Muscle layer of colon (tissue), 2 donors: ENCODE data around the gene LIMK2.
"Not testable (repeated sequence)": the region's sequence is repeated elsewhere in the genome, so short reads cannot be mapped to it uniquely, and the experiment has no call there.

Experiments used
- H3K27ac ChIP-seq: one replicate; pipeline ENCODE4 v1.7.0; 2013; ENCODE audit warnings: low read depth, mild to moderate bottlenecking, low read length, moderate library complexity
- H3K27me3 ChIP-seq, 2 donors: one replicate each; pipeline ENCODE4 v1.7.0; 2013; ENCODE audit warnings: low read length in 2 of 2, mild to moderate bottlenecking in 2 of 2; ENCODE audit not compliant: insufficient read depth in 2 of 2, control insufficient read depth in 1 of 2
- H3K36me3 ChIP-seq: one replicate; pipeline ENCODE4 v1.7.0; 2013; ENCODE audit warnings: mild to moderate bottlenecking, low read length; ENCODE audit not compliant: insufficient read depth
- H3K4me1 ChIP-seq: one replicate; pipeline ENCODE4 v1.7.0; 2013; ENCODE audit warnings: mild to moderate bottlenecking, low read length; ENCODE audit not compliant: insufficient read depth
- H3K4me3 ChIP-seq, 2 donors: one replicate each; pipeline ENCODE4 v1.7.0; 2013; ENCODE audit warnings: low read length in 2 of 2, low read depth in 1 of 2, mild to moderate bottlenecking in 1 of 2, moderate library complexity in 1 of 2
- H3K9ac ChIP-seq: one replicate; pipeline ENCODE4 v1.7.0; 2013; ENCODE audit warnings: low read length
- H3K9me3 ChIP-seq: one replicate; pipeline ENCODE4 v1.7.0; 2013; ENCODE audit warnings: mild to moderate bottlenecking, low read length
- donor health status: abdominal sarcoma.
- donor health status: Adenocarcinoma of cecum.

LIMK2 gene

GRCh38 chr22:31192513-31192912, 19.6 kb upstream of the LIMK2 start:
- H3K9me3 ChIP-seq = no peaks in the 10 kb centered on the region
- no peak overlapping the region for H3K4me3 ChIP-seq
- no peak overlapping the region for H3K27ac ChIP-seq
- no peaks in the 10 kb centered on the region for H3K4me1 ChIP-seq
- H3K27me3 ChIP-seq = no peaks in the 10 kb centered on the region
- H3K9ac ChIP-seq = no peak overlapping the region
- peaks cover 40% of the 10 kb centered on the region for H3K36me3 ChIP-seq

DNA sequence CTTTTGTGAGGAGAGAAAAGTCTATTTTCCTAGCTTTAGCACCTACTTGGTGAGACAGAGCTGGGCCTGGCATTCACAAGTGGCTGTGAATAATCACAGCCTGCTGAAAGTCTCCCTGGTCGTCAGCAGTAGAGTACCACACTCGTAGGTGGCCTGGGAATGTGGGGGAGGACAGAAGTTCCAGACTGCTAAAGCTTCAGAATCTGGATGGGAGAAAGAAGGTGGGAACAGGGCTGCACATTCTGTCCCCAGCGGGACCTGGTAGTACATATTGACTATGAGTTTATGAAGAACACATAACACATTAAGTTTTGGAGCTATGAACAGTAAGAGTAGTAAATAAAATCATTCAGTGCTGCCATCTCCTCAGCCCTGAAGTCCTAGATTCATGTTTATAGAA, 19.0 kb upstream of the LIMK2 start:
- Histone ChIP-seq H3K4me3 (no peak overlapping the region), H3K9me3 (no peaks in the 10 kb centered on the region), H3K27ac (no peak overlapping the region), H3K36me3 (peaks cover 45% of the 10 kb centered on the region), H3K4me1 (no peaks in the 10 kb centered on the region), H3K9ac (no peak overlapping the region), H3K27me3 (no peaks in the 10 kb centered on the region)

DNA sequence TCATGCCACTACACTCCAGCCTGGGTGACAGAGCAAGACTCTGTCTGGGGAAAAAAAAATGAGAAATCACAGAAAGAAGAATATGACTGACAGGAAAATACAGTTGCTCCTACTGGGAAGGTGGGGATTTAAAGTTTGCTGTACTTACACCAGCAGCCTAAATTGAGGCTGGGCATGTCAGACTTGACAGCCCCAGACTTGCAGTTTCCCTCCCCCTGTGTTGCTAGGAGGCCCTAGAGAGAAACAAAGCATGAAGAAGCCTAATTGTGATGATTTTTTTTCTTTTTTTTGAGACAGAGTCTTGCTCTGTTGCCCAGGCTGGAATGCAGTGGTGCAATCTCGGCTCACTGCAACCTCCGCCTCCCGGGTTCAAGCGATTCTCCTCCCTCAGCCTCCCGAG, 17.4 kb upstream of the LIMK2 start:
- not testable (repeated sequence) for H3K4me3 ChIP-seq, H3K9ac ChIP-seq, H3K4me1 ChIP-seq, H3K27me3 ChIP-seq, H3K27ac ChIP-seq, H3K9me3 ChIP-seq
- H3K36me3 ChIP-seq = peaks cover 52% of the 10 kb centered on the region

- peaks cover 49% of the 10 kb centered on the region for H3K36me3 ChIP-seq
- H3K4me3 ChIP-seq = no peak overlapping the region
- no peaks in the 10 kb centered on the region for H3K4me1 ChIP-seq
- no peak overlapping the region for H3K27ac ChIP-seq
- no peaks in the 10 kb centered on the region for H3K27me3 ChIP-seq
- no peaks in the 10 kb centered on the region for H3K9me3 ChIP-seq
- H3K9ac ChIP-seq = no peak overlapping the region
Observed at GRCh38 chr22:31199187-31199586, 12.9 kb upstream of the LIMK2 start.

DNA sequence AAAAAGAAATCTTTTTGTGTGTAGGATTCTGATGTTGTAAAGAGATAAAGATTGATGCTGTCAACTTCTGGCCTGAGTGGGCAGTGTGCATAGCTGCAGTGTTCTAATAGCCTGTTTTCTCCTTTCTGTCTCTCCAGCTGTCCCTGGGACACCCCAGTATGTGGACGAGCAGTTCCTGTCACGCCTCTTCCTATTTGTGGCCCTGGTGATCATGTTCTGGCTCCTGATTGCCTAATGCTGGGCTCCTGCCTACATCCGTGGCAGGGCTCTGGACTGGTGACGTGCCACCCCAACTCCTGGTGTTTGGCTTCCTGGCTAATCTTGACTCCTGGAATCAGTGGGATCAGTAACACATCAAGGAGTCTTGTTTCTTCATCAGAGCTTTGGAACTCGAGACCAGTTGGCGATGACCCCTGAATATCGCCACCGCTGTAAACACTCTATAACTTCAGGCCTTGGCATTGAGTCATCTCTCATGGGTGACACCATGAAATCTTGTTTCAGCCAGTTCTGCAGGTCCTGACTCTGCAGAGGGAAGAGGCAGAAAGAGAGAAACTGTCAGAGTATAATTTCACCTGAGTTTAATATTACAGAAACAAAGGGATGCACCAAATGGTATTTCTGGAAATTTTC, 7.6 kb upstream of the LIMK2 start:
- H3K9me3 ChIP-seq, H3K9ac ChIP-seq, H3K27ac ChIP-seq, H3K27me3 ChIP-seq, H3K4me3 ChIP-seq, H3K4me1 ChIP-seq: not testable (repeated sequence)
- peaks cover 20% of the 10 kb centered on the region for H3K36me3 ChIP-seq

- not testable (repeated sequence) for H3K9me3 ChIP-seq, H3K27me3 ChIP-seq, H3K4me1 ChIP-seq, H3K27ac ChIP-seq, H3K4me3 ChIP-seq, H3K9ac ChIP-seq
- H3K36me3 ChIP-seq = peaks cover 19% of the 10 kb centered on the region
Observed at GRCh38 chr22:31205059-31205458, 7.0 kb upstream of the LIMK2 start.

DNA sequence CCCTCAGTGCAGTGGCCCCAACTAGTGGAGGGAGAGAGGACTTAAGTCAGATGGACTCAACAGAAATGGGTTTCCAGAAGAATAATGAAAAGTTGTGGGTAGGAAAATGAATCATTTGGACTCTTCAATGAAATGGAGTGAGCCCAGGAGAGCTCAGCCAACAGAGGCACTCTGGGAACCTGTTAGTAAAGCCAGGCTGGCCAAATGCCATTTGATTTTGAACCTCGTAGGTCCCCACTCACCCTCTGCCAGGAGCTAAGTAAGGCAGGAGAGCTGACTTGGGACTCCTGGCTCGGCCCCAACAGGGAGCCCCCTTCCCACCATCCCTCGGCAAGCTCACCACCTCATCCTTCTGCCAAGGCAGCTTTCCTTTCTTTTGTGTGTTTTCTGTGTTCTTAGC, 5.6 kb upstream of the LIMK2 start:
- H3K4me1 ChIP-seq, H3K27me3 ChIP-seq, H3K9me3 ChIP-seq, H3K4me3 ChIP-seq, H3K27ac ChIP-seq, H3K9ac ChIP-seq: not testable (repeated sequence)
- H3K36me3 ChIP-seq = peaks cover 14% of the 10 kb centered on the region

DNA sequence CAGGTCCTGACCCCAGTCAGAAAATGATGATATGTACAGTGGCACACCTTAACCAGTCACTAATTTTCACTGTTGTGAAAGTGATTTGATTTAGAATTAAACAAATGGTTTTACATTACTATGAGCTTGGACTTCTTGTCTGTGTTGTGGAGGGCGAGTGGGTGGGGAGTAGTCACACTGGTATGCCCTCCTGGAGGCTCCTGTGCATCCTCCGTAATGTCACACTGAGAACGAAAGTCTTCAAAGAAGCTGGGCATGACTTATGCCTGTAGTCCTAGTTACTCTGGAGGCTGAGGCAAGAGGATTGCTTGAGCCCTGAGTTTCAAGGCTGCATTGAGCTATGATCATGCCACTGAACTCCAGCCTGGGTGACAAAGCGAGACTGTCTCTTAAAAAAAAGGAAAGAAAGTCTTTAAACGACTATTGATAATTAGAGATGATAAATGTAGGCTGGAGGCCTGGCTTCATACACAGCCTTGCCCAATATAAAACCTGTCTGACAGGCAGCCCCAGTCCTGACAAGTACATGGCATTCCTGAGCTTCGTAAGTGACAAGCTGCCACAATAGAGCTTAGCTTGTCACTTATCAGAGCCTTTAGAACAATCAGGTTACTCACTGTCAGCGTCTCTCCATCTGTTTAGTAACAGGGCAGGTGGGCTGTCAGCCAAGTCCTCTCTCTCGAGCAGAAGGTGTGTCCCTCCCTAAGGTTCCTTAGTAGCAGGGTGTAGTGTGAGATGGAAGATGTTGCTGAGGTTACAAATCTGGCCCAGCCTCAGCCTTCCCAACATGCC, 5.0 kb upstream of the LIMK2 start:
- H3K36me3 ChIP-seq = peaks cover 7% of the 10 kb centered on the region
- no peak overlapping the region for H3K27ac ChIP-seq
- H3K27me3 ChIP-seq = no peaks in the 10 kb centered on the region
- H3K4me1 ChIP-seq = peaks cover 10% of the 10 kb centered on the region
- H3K4me3 ChIP-seq = no peak overlapping the region
- H3K9me3 ChIP-seq = no peaks in the 10 kb centered on the region
- no peak overlapping the region for H3K9ac ChIP-seq

DNA sequence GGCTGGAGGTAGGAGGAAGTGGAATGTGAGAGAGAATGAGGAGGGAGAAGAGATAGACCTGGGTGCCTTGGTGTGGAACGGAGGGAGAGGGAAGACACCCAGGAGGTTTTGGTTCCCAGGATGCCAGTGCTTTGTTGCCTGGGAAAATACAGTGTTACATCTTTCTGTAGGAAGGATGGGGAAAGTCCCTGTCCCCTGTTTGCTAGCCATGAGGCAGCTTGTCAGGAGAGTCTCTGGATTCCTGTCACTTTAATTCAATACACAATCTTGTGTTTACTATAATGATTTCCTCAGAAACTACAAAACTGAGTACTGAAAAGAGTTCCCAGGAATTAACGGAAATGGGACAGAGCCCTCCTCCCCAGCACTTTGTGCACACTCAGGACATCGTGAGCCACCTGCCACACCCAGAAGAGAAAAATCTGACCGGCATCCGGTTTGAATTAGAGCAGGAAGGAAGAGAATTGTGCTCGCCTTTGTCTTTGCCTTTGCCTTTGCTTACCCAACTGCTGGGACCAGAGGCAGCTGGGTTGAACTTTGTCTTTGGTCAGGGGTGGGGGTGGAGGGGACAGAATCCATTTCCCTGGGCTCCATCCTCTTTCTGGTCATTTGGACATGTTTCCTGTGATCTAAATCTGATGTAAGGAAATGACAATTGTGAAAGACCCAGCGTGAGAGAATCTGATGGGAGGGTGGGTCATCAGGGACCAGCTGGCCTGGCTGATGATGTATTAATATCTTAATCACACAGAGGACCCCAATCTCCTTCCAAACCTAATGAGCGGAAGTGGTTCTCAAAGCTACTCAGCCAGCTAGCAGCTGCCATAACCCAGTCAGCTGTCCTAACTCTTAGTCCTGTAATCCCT, 1.3 kb upstream of the LIMK2 start:
- no peak overlapping the region for H3K9ac ChIP-seq
- H3K27ac ChIP-seq = peak overlapping the region; percentile 73
- H3K4me3 ChIP-seq = no peak overlapping the region

GRCh38 chr22:31211482-31211861, 626 bp upstream of the LIMK2 start:
- Histone ChIP-seq H3K9me3 (no peaks in the 10 kb centered on the region), H3K4me1 (peaks cover 21% of the 10 kb centered on the region), H3K9ac (peak overlapping the region; percentile 51), H3K36me3 (peaks cover 4% of the 10 kb centered on the region), H3K4me3 (peak overlapping the region; percentile 84 to 99), H3K27me3 (no peaks in the 10 kb centered on the region), H3K27ac (peak overlapping the region; percentile 73)

More for the DNA sequence above, 1.3 kb upstream of the LIMK2 start:
- Histone ChIP-seq H3K36me3 (peaks cover 4% of the 10 kb centered on the region), H3K27me3 (no peaks in the 10 kb centered on the region), H3K9me3 (no peaks in the 10 kb centered on the region), H3K4me1 (peaks cover 21% of the 10 kb centered on the region)

DNA sequence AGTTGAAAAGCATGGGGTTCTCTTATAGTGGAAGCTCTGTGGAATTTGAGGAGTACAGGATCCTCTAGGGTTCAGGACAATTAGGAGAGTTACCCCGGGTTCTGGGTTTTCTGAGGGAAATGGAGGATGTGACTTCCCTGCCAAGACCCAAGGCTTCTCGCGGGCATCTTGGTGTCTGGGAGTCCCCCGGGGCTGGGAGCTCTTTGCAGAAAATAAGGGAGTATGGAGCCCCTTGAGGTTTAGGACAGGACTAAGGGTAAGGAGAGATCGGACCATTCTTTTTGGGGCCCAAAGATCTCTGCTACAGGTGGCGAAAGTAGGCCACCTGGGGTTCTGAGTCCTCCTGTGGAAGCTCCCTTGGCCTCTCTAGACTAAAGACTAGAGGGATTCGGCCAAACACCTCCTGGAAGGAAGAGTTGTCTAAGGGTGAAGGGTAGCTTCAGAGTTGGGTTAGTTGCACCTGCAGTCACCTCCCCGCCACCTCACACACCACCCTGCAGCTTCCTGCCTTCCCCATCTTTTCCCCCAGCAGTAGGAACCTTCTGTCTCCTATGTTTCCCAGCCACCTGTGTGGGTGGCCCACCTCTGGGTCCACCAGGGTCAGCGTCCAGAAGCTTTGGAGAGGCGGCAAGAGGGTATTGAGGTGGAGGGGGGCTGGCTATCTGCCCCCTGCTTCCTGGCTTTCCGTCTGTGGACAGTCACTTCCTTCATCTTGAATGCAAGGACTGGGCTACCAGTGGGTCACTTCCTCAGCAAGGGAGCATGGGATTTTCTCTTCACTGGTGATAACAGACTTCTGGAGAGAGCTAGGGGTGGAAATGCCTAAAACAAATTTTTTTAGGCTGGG, 908 bp downstream of the LIMK2 start:
- Histone ChIP-seq H3K4me1 (peaks cover 27% of the 10 kb centered on the region), H3K9me3 (no peaks in the 10 kb centered on the region), H3K27me3 (no peaks in the 10 kb centered on the region), H3K9ac (peak overlapping the region; percentile 72), H3K36me3 (no peaks in the 10 kb centered on the region), H3K27ac (peak overlapping the region; percentile 73), H3K4me3 (peak overlapping the region; percentile 84 to 99)
